WTC11 (cell line): ENCODE data around the gene DESI1. TPM values are rescaled to one million over a fixed set of nuclear protein-coding genes. Genes with fewer than 3 reads are reported as not detected.
A peak's percentile ranks its signal among the peaks of the same experiment; 100 is the strongest.
"Not testable (repeated sequence)": the region's sequence is repeated elsewhere in the genome, so short reads cannot be mapped to it uniquely, and the experiment has no call there.

Experiments
- ATAC-seq: fragments of 200-7000 bp; cut with Tn5 transposase; 2 replicates; pipeline ENCODE4 v1.10.0; 2021; ENCODE audit warnings: mild to moderate bottlenecking, moderate library complexity
- CTCF ChIA-PET: fragments of 300-600 bp; sonication (Branson Sonifier 250); formaldehyde crosslinking; loops from one replicate; lab custom pipeline; 2021; ENCODE audit warnings: antibody characterized with exemption; lab: Charles Lee
- POLR2A ChIA-PET: fragments of 350-600 bp; sonication (Branson Sonifier 250); formaldehyde crosslinking; loops from one replicate; lab custom pipeline; 2021; ENCODE audit warnings: antibody characterized with exemption; lab: Charles Lee
- DNase-seq: peaks from one replicate; pipeline ENCODE4 v3.0.0; 2021; ENCODE audit warnings: low spot score
- H3K27ac Mint-ChIP-seq: 2 replicates; pipeline ENCODE4 v1.8.0; 2021; ENCODE audit warnings: mixed read lengths
- H3K27me3 Mint-ChIP-seq: 2 replicates; pipeline ENCODE4 v1.8.0; 2021; ENCODE audit warnings: low read depth, mild to moderate bottlenecking, moderate library complexity, mixed read lengths
- H3K36me3 Mint-ChIP-seq: 2 replicates; pipeline ENCODE4 v1.8.0; 2021; ENCODE audit warnings: mixed read lengths
- H3K4me1 Mint-ChIP-seq: 2 replicates; pipeline ENCODE4 v1.8.0; 2022; ENCODE audit warnings: mixed read lengths
- H3K4me3 Mint-ChIP-seq: 2 replicates; pipeline ENCODE4 v1.8.0; 2021; ENCODE audit warnings: mild to moderate bottlenecking, moderate library complexity, mixed read lengths
- H3K9me3 Mint-ChIP-seq: 2 replicates; pipeline ENCODE4 v1.8.0; 2021; ENCODE audit warnings: mixed read lengths
- FOXP1 ChIP-seq: sonication (generic); formaldehyde crosslinking; IDR thresholded peaks from 2 replicates; pipeline ENCODE4 v1.8.0; 2022; ENCODE audit warnings: missing genetic modification reagents, mild to moderate bottlenecking, moderate library complexity, borderline replicate concordance
- GABPB1 ChIP-seq: sonication (generic); formaldehyde crosslinking; IDR thresholded peaks from 2 replicates; pipeline ENCODE4 v1.8.1; 2023; ENCODE audit warnings: mild to moderate bottlenecking, missing genetic modification reagents
- GRHL2 ChIP-seq: fragments of 250-450 bp; sonication (Bioruptor Pico); IDR thresholded peaks from 2 replicates; pipeline ENCODE4 v1.8.0; 2022; ENCODE audit warnings: mild to moderate bottlenecking, moderate library complexity; ENCODE audit not compliant: insufficient replicate concordance, severe bottlenecking
- KAT7 ChIP-seq: sonication (generic); formaldehyde crosslinking; IDR thresholded peaks from 2 replicates; pipeline ENCODE4 v1.8.1; 2023; ENCODE audit warnings: missing genetic modification reagents, mild to moderate bottlenecking, borderline replicate concordance
- MYBL2 ChIP-seq: sonication (generic); formaldehyde crosslinking; IDR thresholded peaks from 2 replicates; pipeline ENCODE4 v1.8.1; 2023; ENCODE audit warnings: mild to moderate bottlenecking, moderate library complexity, missing genetic modification reagents
- NFE2L1 ChIP-seq: sonication (generic); formaldehyde crosslinking; IDR thresholded peaks from 2 replicates; pipeline ENCODE4 v1.8.1; 2023; ENCODE audit warnings: missing genetic modification reagents
- NFYB ChIP-seq: sonication (generic); formaldehyde crosslinking; conservative IDR thresholded peaks from 2 replicates; pipeline ENCODE4 v1.8.0; 2022; ENCODE audit warnings: low read depth, missing genetic modification reagents
- RORB ChIP-seq: fragments of 250-450 bp; sonication (Bioruptor Pico); IDR thresholded peaks from 2 replicates; pipeline ENCODE4 v1.9.0; 2021; ENCODE audit warnings: mild to moderate bottlenecking
- SMAD3 ChIP-seq: sonication (generic); formaldehyde crosslinking; IDR thresholded peaks from 2 replicates; pipeline ENCODE4 v1.8.0; 2022; ENCODE audit warnings: missing genetic modification reagents, mild to moderate bottlenecking, borderline replicate concordance
- SP1 ChIP-seq: sonication (generic); formaldehyde crosslinking; conservative IDR thresholded peaks from 2 replicates; pipeline ENCODE4 v1.8.1; 2022; ENCODE audit warnings: missing genetic modification reagents
- TP53 ChIP-seq: sonication (generic); formaldehyde crosslinking; IDR thresholded peaks from 2 replicates; pipeline ENCODE4 v1.8.1; 2023; ENCODE audit warnings: mild to moderate bottlenecking, missing genetic modification reagents
- ZNF121 ChIP-seq: sonication (generic); formaldehyde crosslinking; IDR thresholded peaks from 2 replicates; pipeline ENCODE4 v1.8.0; 2023; ENCODE audit warnings: missing genetic modification reagents
- total RNA-seq: library from RNA; stranded (reverse); gene quantifications from 3 replicates; pipeline ENCODE4 v1.2.3, GENCODE V29; 2021
- TF ChIP-seq, protein P1 (sequence below): sonication (generic); formaldehyde crosslinking; IDR thresholded peaks from 2 replicates; pipeline ENCODE4 v1.8.1; 2022; ENCODE audit warnings: missing genetic modification reagents, borderline replicate concordance
- TF ChIP-seq, protein P2 (sequence below): sonication (generic); formaldehyde crosslinking; IDR thresholded peaks from 2 replicates; pipeline ENCODE4 v1.8.1; 2023; ENCODE audit warnings: mild to moderate bottlenecking, missing genetic modification reagents, moderate library complexity
- TF ChIP-seq, protein P3 (sequence below): sonication (generic); formaldehyde crosslinking; IDR thresholded peaks from 2 replicates; pipeline ENCODE4 v1.8.0; 2022; ENCODE audit warnings: mild to moderate bottlenecking, missing genetic modification reagents
- TF ChIP-seq, protein P4 (sequence below): sonication (generic); formaldehyde crosslinking; IDR thresholded peaks from 2 replicates; pipeline ENCODE4 v1.8.0; 2022; ENCODE audit warnings: mild to moderate bottlenecking, missing genetic modification reagents
- TF ChIP-seq, protein P5 (sequence below): fragments of 250-450 bp; sonication (Bioruptor Pico); conservative IDR thresholded peaks from 2 replicates; pipeline ENCODE4 v1.9.0; 2021; ENCODE audit warnings: mild to moderate bottlenecking
- TF ChIP-seq, protein P6 (sequence below): sonication (generic); formaldehyde crosslinking; IDR thresholded peaks from 2 replicates; pipeline ENCODE4 v1.8.0; 2022; ENCODE audit warnings: mild to moderate bottlenecking, missing genetic modification reagents
- TF ChIP-seq, protein P7 (sequence below): fragments of 250-450 bp; sonication (Bioruptor Pico); IDR thresholded peaks from 2 replicates; pipeline ENCODE4 v1.9.0; 2021; ENCODE audit warnings: mild to moderate bottlenecking

Gene DESI1
- total RNA-seq, 1 experiment from 2014 or later: 32.2 TPM

DNA sequence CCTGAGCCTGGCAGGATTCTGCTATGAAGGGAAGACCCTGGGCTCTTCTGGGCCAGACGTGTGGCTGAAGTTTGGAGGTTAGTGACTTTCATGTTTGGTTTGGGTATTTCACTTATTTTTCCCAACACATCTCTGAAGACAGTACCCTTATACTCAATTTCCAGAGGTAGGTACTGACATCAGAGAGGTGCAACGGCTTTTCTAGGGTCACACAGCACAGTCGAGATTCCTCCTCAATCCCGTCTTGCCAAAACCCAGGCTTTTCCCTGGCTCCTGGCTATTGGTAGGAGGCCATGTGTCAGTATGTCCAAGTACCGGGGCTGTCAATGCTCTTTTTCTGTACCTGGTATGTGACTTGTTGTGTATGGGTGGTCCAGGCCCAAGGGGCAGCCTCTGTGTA, 25.1 kb downstream of the DESI1 start:
- POLR2A ChIA-PET: interaction anchor here (0.6 kb wide), 1 partner anchor 46 kb away, joined by 4 read pairs; no protein-coding TSS in a partner anchor
- DNase-seq (no peak), ATAC-seq (no peak)
- 0 out of 2 replicates have a peak overlapping the region, but pooled peaks have one; percentile 15 for H3K27ac Mint-ChIP-seq
- no peak overlapping the region for H3K4me3 Mint-ChIP-seq
- peaks cover 16% of the 10 kb centered on the region; the same call in 1 of the 2 replicates for H3K27me3 Mint-ChIP-seq
- no peaks in the 10 kb centered on the region for H3K36me3 Mint-ChIP-seq
- H3K9me3 Mint-ChIP-seq: no peaks in the 10 kb centered on the region; the same call in 1 of the 2 replicates
- no peaks in the 10 kb centered on the region for H3K4me1 Mint-ChIP-seq
- TF ChIP-seq GRHL2 (CRISPR knock-in tag) (no peak), GABPB1 (CRISPR knock-in tag) (no peak)
- TF ChIP-seq, protein P1, sequence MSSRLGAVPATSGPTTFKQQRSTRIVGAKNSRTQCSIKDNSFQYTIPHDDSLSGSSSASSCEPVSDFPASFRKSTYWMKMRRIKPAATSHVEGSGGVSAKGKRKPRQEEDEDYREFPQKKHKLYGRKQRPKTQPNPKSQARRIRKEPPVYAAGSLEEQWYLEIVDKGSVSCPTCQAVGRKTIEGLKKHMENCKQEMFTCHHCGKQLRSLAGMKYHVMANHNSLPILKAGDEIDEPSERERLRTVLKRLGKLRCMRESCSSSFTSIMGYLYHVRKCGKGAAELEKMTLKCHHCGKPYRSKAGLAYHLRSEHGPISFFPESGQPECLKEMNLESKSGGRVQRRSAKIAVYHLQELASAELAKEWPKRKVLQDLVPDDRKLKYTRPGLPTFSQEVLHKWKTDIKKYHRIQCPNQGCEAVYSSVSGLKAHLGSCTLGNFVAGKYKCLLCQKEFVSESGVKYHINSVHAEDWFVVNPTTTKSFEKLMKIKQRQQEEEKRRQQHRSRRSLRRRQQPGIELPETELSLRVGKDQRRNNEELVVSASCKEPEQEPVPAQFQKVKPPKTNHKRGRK (CRISPR knock-in tag): no peak
- TF ChIP-seq, protein P2, sequence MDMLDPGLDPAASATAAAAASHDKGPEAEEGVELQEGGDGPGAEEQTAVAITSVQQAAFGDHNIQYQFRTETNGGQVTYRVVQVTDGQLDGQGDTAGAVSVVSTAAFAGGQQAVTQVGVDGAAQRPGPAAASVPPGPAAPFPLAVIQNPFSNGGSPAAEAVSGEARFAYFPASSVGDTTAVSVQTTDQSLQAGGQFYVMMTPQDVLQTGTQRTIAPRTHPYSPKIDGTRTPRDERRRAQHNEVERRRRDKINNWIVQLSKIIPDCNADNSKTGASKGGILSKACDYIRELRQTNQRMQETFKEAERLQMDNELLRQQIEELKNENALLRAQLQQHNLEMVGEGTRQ (CRISPR knock-in tag): no peak
- TF ChIP-seq, protein P3, sequence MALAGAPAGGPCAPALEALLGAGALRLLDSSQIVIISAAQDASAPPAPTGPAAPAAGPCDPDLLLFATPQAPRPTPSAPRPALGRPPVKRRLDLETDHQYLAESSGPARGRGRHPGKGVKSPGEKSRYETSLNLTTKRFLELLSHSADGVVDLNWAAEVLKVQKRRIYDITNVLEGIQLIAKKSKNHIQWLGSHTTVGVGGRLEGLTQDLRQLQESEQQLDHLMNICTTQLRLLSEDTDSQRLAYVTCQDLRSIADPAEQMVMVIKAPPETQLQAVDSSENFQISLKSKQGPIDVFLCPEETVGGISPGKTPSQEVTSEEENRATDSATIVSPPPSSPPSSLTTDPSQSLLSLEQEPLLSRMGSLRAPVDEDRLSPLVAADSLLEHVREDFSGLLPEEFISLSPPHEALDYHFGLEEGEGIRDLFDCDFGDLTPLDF: no peak
- CTCF ChIA-PET: interaction anchor here (1.9 kb wide), 1 partner anchor 52 kb away, joined by 8 read pairs; the partner anchor contains the start of gene POLR3H

DNA sequence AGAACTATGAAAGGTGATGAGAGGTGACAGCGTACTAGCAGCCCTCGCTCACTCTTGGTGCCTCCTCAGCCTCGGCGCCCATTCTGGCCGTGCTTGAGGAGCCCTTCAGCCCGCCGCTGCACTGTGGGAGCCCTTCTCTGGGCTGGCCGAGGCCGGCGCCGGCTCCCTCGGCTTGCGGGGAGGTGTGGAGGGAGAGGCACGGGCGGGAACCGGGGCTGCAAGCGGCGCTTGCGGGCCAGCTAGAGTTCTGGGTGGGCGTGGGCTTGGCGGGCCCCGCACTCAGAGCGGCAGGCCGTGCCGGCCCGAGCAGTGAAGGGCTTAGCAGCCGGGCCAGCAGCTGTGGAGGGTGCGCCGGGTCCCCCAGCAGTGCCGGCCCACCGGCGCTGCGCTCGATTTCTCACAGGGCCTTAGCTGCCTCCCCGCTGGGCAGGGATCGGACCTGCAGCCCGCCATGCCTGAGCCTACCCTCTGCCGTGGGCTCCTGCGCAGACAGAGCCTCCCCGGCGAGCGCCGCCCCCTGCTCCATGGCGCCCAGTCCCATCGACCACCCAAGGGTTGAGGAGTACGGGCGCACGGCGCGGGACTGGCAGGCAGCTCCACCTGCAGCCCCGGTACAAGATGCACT, 27.4 kb downstream of the DESI1 start:
- POLR2A ChIA-PET, ATAC-seq, H3K27ac Mint-ChIP-seq, DNase-seq, H3K36me3 Mint-ChIP-seq, H3K9me3 Mint-ChIP-seq, H3K4me1 Mint-ChIP-seq, H3K4me3 Mint-ChIP-seq: not testable (repeated sequence)
- CTCF ChIA-PET: interaction anchor here (1.2 to 2.0 kb wide), 2 partner anchors 10 to 16 kb away, joined by 5 to 8 read pairs; no protein-coding TSS in a partner anchor
- H3K27me3 Mint-ChIP-seq: peaks cover 16% of the 10 kb centered on the region; the same call in 1 of the 2 replicates

DNA sequence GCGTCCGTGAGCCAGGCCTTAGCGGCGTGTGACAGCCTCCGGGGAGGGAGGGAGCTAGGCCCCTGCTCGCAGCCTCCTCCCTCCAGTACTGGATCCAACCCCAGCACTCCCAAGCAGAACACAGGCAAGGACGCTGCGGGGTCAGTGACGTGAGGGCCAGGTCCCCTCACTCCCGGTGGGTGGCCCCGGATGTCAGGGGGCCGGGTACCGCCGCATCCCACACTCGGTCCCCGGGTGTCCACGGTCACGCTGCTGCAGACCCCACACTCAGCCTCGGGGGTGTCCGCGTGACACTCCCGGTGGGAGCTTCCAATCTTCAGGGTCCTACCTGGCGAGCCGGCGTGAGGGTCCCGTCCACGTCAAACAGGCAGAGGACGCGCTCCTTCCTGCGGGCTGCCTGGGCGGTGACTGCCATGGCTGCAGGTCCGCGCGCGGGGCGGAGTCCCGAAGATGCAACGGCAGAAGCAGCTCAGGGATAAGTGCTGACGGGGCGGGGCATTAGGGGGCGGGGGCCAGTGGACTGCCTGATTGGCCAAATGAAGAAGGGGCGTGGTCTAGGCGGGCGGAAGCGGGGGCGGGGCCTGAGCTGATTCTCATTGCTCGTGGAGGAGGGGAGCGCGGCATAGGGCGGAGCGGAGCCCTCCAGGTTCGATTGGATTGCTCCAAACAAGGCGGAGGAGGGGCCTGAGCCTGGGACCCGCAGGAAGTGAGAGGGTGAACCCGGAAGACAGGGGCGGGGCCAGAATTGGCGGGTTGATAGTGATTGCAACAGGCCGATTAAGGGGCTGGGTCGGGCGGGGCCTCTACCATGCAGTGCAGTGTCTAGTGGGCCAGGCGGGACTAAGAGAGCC, 31.2 kb downstream of the DESI1 start, which contains the start of gene PMM1:
TSS of gene PMM1 (minus strand) at position 450 of the 851 bp plus-strand sequence. CDS start at position 415, 35 bp downstream.
- Mint-ChIP-seq H3K27ac (peak within 1 kb of the TSS; percentile 76), H3K4me1 (peaks cover 6% of the 10 kb centered on the region), H3K36me3 (no peaks in the 10 kb centered on the region), H3K27me3 (peaks cover 10% of the 10 kb centered on the region; the same call in 1 of the 2 replicates), H3K9me3 (no peaks in the 10 kb centered on the region; the same call in 1 of the 2 replicates), H3K4me3 (peak within 1 kb of the TSS; percentile 89)
- POLR2A ChIA-PET: interaction anchor here (0.6 to 2.0 kb wide), 20 partner anchors 8 to 243 kb away, joined by 3 to 12 read pairs (median 5); partner anchors contain the start of genes CSDC2, DESI1, POLR3H and SREBF2
- peak; percentile 99 for ATAC-seq
- CTCF ChIA-PET: interaction anchor here (0.6 to 4.4 kb wide), 30 partner anchors 8 to 1391 kb away, joined by 3 to 53 read pairs (median 4); partner anchors contain the start of genes DESI1, POLR3H, TEF and XRCC6
- peak; percentile 100 for DNase-seq
- TF ChIP-seq ZNF121 (CRISPR knock-in tag) (peak; percentile 82), TP53 (no peak), MYBL2 (CRISPR knock-in tag) (peak; percentile 72; the same call in 1 of the 2 replicates), RORB (CRISPR knock-in tag) (no peak), NFE2L1 (CRISPR knock-in tag) (0 out of 2 replicates have a peak, but pooled peaks have one; percentile 26), KAT7 (CRISPR knock-in tag) (no peak), SMAD3 (CRISPR knock-in tag) (no peak), SP1 (CRISPR knock-in tag) (peak; percentile 95), FOXP1 (peak; percentile 59; the same call in 1 of the 2 replicates), NFYB (CRISPR knock-in tag) (peak; percentile 47; the same call in 1 of the 2 replicates)
- TF ChIP-seq, protein P4, sequence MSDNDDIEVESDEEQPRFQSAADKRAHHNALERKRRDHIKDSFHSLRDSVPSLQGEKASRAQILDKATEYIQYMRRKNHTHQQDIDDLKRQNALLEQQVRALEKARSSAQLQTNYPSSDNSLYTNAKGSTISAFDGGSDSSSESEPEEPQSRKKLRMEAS (CRISPR knock-in tag): peak; percentile 1; the same call in 1 of the 2 replicates
- TF ChIP-seq, protein P5, sequence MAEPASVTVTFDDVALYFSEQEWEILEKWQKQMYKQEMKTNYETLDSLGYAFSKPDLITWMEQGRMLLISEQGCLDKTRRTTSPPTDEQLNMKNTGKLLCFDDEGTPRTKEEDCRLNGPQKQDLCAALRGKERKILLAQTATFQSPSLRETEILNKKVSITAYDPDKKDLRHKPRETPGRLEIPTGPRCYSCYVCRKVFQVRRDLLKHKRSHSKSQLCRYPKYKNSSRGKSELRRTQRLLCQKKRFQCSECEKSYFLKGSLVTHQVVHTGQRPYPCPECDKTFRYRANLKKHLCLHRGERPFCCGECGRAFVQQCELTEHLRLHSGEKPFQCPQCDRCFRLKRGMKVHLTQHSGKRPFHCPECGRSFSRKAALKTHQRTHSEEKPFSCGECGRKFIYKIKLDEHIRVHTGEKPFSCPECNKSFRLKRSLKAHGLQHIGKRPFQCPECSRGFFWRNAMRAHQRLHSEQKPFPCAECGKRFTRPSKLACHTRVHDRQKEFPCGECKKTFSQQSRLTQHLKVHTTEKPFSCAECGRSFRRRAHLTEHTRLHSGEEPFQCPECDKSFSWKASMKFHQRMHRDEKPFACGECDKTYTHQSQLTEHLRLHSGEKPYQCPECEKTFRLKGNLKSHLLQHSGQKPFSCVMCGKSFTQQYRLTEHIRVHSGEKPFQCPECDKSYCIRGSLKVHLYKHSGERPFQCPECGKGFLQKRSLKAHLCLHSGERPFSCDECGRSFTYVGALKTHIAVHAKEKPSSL (CRISPR knock-in tag): no peak
- TF ChIP-seq, protein P6, sequence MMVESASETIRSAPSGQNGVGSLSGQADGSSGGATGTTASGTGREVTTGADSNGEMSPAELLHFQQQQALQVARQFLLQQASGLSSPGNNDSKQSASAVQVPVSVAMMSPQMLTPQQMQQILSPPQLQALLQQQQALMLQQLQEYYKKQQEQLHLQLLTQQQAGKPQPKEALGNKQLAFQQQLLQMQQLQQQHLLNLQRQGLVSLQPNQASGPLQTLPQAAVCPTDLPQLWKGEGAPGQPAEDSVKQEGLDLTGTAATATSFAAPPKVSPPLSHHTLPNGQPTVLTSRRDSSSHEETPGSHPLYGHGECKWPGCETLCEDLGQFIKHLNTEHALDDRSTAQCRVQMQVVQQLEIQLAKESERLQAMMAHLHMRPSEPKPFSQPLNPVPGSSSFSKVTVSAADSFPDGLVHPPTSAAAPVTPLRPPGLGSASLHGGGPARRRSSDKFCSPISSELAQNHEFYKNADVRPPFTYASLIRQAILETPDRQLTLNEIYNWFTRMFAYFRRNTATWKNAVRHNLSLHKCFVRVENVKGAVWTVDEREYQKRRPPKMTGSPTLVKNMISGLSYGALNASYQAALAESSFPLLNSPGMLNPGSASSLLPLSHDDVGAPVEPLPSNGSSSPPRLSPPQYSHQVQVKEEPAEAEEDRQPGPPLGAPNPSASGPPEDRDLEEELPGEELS: 0 out of 2 replicates have a peak, but pooled peaks have one; percentile 48
- TF ChIP-seq, protein P7, sequence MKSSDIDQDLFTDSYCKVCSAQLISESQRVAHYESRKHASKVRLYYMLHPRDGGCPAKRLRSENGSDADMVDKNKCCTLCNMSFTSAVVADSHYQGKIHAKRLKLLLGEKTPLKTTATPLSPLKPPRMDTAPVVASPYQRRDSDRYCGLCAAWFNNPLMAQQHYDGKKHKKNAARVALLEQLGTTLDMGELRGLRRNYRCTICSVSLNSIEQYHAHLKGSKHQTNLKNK (CRISPR knock-in tag): no peak
